HG02759 (cell line): ENCODE results near the gene ADAMTS16.

Source experiments
- ATAC-seq: cut with Tn5 transposase; IDR thresholded peaks from one replicate; pipeline ENCODE4 v1.9.1; 2021; ENCODE audit warnings: mild to moderate bottlenecking, moderate library complexity; ENCODE audit not compliant: unreplicated experiment

The ADAMTS16 gene

DNA sequence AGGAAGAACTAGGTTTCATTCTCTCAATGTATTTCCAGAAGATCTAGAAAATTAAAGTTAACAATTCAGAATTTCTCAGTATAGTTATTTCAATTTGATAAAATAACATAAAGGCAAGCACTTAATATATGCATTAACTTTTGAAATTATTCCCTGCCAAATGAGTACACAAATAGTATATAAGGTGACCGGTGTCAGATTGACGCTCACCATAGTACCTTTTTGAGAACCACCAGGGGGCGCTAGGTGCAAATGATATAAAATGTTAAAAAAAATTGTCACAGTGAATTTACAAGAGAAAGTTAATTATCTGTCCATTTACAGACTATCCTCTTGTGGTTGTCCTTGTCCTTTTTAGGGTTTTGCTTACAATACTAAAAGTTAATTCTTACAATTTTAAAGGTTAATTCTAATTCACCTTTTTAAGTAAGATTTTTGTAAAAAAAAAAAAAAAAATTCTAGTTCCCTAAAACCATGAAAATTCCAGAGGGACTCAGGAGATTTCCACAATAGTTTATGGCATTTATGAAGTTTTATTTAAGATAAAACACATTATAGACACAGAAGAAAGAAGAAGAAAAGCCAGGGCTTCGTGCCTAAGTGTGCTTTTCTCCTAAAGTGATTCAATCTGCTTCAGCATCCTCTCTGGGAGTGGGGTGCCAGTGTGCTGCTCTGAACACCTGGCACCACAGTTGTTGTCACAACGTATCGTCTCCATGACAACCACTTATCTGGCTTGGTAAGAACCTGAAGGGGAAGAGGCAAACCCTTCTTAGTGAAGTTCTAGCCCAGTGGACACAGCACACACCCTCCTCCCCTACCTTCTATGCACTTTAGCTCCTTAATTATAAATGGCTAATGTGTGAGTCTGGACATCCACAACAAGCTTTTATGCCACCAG is 1.7 kb downstream of the ADAMTS16 start:
- no peak for ATAC-seq

DNA sequence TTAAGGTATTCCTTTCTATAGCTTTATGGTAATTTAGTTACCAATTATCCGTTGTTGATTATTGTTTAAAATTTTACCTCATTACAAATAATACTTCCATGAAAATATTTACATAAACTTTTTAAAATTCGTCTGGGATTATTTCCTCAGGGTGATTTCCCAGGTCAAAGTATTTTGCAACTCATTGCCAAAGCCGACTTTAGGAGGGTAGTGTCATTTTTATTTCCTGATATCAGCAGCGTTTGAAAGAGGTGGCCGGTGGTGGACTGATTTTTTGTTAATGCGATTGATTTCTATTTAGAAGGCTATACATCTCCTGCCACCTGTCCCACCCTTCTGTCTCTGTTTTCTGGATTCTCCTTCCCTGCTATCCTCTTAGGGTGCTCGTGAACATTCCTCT is 4.3 kb downstream of the ADAMTS16 start:
- no peak for ATAC-seq

GRCh38 chr5:5145651-5146529 is 5.8 kb downstream of the ADAMTS16 start:
- no peak for ATAC-seq

DNA sequence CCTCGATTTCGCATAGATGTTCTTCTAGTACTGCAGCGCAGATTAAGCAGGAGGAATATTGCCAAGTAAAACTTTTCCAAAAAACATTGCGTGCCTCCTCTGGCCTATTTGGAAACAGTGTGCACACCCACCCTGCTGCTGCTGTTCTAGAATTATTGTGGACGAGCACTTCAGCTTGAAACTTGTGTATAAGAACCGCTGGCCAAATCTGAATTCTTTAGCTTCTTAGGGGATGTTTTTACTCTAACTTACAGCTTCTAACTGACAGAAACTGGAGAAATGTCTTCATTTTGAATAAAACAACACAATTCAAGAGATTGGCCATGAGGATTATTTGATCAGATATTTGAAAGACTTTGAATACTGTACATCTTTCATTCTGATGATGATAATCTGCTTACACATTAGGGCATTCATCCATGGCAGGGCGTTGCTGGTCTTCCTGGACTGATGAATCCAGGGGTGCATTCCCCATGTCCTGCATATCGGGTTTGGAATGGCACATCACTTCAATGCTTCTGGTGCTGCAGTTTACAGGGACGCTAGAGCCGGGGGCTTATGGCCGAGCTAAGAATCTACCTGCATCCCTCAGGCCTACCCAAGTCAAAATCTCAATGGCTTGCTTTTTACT is 6.5 kb downstream of the ADAMTS16 start:
- ATAC-seq, result no peak

DNA sequence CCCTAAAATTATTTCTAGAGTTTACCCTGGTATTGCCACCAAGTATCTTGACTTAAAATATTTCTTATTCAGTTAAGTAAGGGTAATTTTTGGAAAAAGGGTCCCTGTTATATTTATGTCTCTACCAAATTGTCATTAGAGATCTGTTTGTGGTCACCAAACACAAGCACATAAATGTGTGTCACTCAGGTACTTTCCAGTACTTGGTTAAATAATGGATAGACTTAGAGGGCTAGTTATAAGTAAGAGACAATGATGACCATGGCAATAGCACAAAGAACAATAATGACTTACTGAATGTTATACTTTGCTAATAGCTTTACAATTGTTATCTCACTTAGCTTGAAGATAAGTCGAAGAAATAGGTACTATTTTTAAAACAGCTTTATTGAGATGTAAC is 9.0 kb downstream of the ADAMTS16 start:
- no peak for ATAC-seq

DNA sequence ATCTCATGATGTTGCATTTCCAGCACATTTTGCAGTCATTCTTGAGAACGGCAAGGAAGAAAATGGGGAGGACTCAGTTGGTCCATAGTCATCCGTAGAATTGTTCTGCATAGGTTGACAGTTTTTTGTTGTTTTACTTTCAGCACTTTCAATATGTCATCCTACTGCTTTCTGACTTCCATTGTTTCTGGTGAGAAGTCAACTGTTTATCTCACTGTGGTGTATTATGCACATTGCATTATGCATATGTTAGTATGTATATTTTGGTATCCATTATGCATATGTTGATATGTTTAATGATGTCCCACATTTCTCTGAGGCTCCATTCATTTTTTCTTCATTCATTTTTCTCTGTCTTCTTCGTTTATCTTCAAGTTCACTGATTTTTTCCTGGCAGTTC is 10.5 kb downstream of the ADAMTS16 start:
- ATAC-seq, result no peak

- ATAC-seq, result no peak
Observed at GRCh38 chr5:5154733-5155132, 14.6 kb downstream of the ADAMTS16 start.

- ATAC-seq, result no peak
Observed at GRCh38 chr5:5155617-5156016, 15.5 kb downstream of the ADAMTS16 start.

- no peak for ATAC-seq
Observed at GRCh38 chr5:5156471-5157082, 16.4 kb downstream of the ADAMTS16 start.

GRCh38 chr5:5158472-5158895 is 18.4 kb downstream of the ADAMTS16 start:
- ATAC-seq, result no peak

- no peak for ATAC-seq
Observed at GRCh38 chr5:5159282-5160103, 19.4 kb downstream of the ADAMTS16 start.

- ATAC-seq, result no peak
Observed at GRCh38 chr5:5164163-5164562, 24.0 kb downstream of the ADAMTS16 start.

DNA sequence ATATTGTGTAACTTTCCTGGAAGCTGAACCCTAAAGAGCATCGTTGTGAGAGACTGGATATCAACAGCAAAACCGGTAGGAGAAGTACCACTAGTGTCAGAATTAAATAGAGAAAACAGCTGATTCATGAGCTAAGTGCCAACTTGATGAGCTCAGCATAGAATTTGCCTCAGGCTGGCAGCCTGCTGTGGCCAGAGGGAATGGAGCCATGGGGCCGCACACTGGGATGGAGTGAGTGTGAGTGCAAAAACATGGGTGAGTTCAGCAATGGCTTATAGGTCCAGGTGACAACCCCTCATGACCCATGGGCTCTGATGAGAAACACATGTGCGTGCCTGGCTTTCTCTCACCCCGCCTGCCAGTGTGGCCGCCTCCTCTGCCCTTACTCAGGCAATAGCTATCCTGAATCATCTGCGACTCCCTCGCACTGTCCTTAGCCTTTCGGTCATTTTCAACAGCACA is 25.4 kb downstream of the ADAMTS16 start:
- ATAC-seq, result no peak

DNA sequence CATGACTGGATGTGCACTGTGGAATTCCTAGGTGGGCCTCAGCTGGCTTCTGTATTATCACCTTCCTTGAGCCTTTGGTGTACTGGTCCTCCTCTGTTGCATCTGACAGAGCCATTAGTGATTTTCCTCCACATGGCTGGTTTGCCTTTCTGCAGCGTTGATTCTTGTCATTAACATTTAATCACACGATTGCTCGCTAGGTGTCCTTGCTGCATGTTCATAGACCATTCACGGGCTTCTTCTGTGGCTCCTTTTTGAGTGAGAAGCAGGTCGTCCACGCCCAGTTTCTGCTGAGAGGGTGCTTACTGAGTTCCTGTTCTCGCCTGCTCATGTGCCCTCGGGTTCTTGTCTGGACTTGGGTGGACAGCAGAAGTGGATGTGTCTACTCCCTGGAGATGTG is 29.3 kb downstream of the ADAMTS16 start:
- no peak for ATAC-seq

DNA sequence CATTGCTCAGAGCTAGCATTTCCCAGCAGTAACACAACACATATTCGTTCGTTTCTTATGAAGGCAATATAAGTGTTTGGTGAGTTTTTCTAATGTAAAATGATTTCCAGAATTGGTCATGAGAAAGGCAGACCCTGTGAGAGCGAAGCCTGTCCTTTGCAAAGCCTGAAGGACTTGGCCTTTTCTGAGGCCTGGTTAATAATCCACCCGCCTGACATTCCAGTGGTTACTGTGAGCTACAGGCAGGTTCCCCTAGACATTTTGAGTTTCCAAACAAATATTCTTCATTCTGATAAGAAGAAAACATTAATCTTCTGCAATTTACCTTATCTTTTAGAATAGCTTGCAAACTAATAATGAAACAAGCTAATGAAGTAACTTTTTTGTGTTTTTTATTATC is 38.0 kb downstream of the ADAMTS16 start:
- no peak for ATAC-seq

- ATAC-seq, result no peak
Observed at GRCh38 chr5:5178580-5178979, 38.5 kb downstream of the ADAMTS16 start.

GRCh38 chr5:5179079-5179478 is 38.9 kb downstream of the ADAMTS16 start:
- ATAC-seq, result no peak

- no peak for ATAC-seq
Observed at GRCh38 chr5:5179597-5179996, 39.5 kb downstream of the ADAMTS16 start.

GRCh38 chr5:5181650-5182324 is 41.7 kb downstream of the ADAMTS16 start:
- no peak for ATAC-seq
